Measurements from ENCODE around the gene HAO2. TPM values are rescaled to one million over a fixed set of nuclear protein-coding genes. Genes with fewer than 3 reads are reported as not detected.

The HAO2 gene
- total RNA-seq, 1 experiment from 2014 or later, result not detected

DNA sequence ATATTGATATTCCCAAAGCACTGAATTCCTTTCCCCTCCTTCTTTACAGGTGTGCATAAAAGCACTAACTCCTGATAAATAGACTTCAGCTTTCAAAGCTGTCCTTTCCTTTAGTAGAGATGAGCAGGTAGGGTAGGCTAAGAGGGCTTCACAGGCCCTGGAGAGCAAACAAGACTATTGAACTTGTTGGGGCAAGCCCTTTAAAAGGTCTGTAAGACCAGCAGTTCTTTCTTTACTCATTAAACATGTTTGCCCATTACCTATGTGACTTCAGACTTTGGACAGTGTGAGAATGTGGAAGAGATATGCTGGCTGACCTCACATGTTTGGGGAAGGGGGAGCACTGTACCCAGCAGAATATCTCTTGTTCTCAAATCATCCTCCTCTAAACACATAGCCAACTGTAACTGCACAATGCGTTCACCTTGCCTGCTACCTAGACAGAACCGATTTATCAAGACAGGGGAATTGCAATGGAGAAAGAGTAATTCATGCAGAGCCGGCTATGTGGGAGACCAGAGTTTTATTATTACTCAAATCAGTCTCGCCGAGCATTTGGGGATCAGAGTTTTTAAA is 27.1 kb upstream of the HAO2 start:
- H3K4me1 ChIP-seq (ENCODE audit: insufficient read depth, low read length, poor library complexity, severe bottlenecking), result no peaks in the 10 kb centered on the region
- DNase-seq (ENCODE audit: low spot score), result no peak
- no peaks in the 10 kb centered on the region for H3K27me3 ChIP-seq (replicated peaks; ENCODE audit: insufficient read depth, low read depth, low read length, poor library complexity)
- intact Hi-C loops (cut with micrococcal nuclease; ENCODE audit: unreplicated experiment), result no loop called here
- BruUV-seq (replicated peaks), result no TSS peak
- no peak overlapping the region for H3K4me3 ChIP-seq (ENCODE audit: low read depth, low read length, poor library complexity, severe bottlenecking)
- TF ChIP-seq, protein P1, sequence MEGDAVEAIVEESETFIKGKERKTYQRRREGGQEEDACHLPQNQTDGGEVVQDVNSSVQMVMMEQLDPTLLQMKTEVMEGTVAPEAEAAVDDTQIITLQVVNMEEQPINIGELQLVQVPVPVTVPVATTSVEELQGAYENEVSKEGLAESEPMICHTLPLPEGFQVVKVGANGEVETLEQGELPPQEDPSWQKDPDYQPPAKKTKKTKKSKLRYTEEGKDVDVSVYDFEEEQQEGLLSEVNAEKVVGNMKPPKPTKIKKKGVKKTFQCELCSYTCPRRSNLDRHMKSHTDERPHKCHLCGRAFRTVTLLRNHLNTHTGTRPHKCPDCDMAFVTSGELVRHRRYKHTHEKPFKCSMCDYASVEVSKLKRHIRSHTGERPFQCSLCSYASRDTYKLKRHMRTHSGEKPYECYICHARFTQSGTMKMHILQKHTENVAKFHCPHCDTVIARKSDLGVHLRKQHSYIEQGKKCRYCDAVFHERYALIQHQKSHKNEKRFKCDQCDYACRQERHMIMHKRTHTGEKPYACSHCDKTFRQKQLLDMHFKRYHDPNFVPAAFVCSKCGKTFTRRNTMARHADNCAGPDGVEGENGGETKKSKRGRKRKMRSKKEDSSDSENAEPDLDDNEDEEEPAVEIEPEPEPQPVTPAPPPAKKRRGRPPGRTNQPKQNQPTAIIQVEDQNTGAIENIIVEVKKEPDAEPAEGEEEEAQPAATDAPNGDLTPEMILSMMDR (conservative IDR thresholded peaks at IDR 0.05; ENCODE audit: low read depth, low read length), result no peak
- TF ChIP-seq EZH2 (IDR thresholded peaks at IDR 0.05; ENCODE audit: borderline replicate concordance, low read depth, low read length, poor library complexity, severe bottlenecking), result no peak
- H3K27ac ChIP-seq (ENCODE audit: low read depth, low read length, poor library complexity, severe bottlenecking), result no peak overlapping the region
- CTCF ChIA-PET, result no interaction called here
- H3K36me3 ChIP-seq (ENCODE audit: insufficient read depth, low read length, poor library complexity, severe bottlenecking), result no peaks in the 10 kb centered on the region
- POLR2A ChIA-PET (ENCODE audit: low non-redundant PET), result no interaction called here
- H3K9me3 ChIP-seq (ENCODE audit: low read depth, low read length, poor library complexity, severe bottlenecking), result no peaks in the 10 kb centered on the region

- intact Hi-C loops (cut with micrococcal nuclease; ENCODE audit: unreplicated experiment), result no loop called here
- ChIA-PET CTCF (no interaction called here), POLR2A (ENCODE audit: low non-redundant PET) (no interaction called here)
- Histone ChIP-seq H3K4me1 (ENCODE audit: insufficient read depth, low read length, poor library complexity, severe bottlenecking) (no peaks in the 10 kb centered on the region), H3K27ac (ENCODE audit: low read depth, low read length, poor library complexity, severe bottlenecking) (no peak overlapping the region), H3K9me3 (ENCODE audit: low read depth, low read length, poor library complexity, severe bottlenecking) (no peaks in the 10 kb centered on the region), H3K36me3 (ENCODE audit: insufficient read depth, low read length, poor library complexity, severe bottlenecking) (no peaks in the 10 kb centered on the region), H3K27me3 (replicated peaks; ENCODE audit: insufficient read depth, low read depth, low read length, poor library complexity) (no peaks in the 10 kb centered on the region), H3K4me3 (ENCODE audit: low read depth, low read length, poor library complexity, severe bottlenecking) (no peak overlapping the region)
- no TSS peak for BruUV-seq (replicated peaks)
- TF ChIP-seq, protein P1 (conservative IDR thresholded peaks at IDR 0.05; ENCODE audit: low read depth, low read length), result no peak
- no peak for TF ChIP-seq EZH2 (IDR thresholded peaks at IDR 0.05; ENCODE audit: borderline replicate concordance, low read depth, low read length, poor library complexity, severe bottlenecking)
- no peak for DNase-seq (ENCODE audit: low spot score)
Measured at GRCh38 chr1:119345398-119345797, 23.2 kb upstream of the HAO2 start.

- POLR2A ChIA-PET (ENCODE audit: low non-redundant PET), result no interaction called here
Measured at GRCh38 chr1:119347858-119348257, 20.7 kb upstream of the HAO2 start.

More at GRCh38 chr1:119347858-119348257, 20.7 kb upstream of the HAO2 start:
- no peaks in the 10 kb centered on the region for H3K9me3 ChIP-seq (ENCODE audit: low read depth, low read length, poor library complexity, severe bottlenecking)
- no peak overlapping the region for H3K4me3 ChIP-seq (ENCODE audit: low read depth, low read length, poor library complexity, severe bottlenecking)
- no peak for DNase-seq (ENCODE audit: low spot score)
- TF ChIP-seq EZH2 (IDR thresholded peaks at IDR 0.05; ENCODE audit: borderline replicate concordance, low read depth, low read length, poor library complexity, severe bottlenecking), result no peak
- TF ChIP-seq, protein P1 (conservative IDR thresholded peaks at IDR 0.05; ENCODE audit: low read depth, low read length), result no peak
- no peak overlapping the region for H3K27ac ChIP-seq (ENCODE audit: low read depth, low read length, poor library complexity, severe bottlenecking)
- H3K27me3 ChIP-seq (replicated peaks; ENCODE audit: insufficient read depth, low read depth, low read length, poor library complexity), result no peaks in the 10 kb centered on the region
- intact Hi-C loops (cut with micrococcal nuclease; ENCODE audit: unreplicated experiment), result no loop called here
- H3K36me3 ChIP-seq (ENCODE audit: insufficient read depth, low read length, poor library complexity, severe bottlenecking), result no peaks in the 10 kb centered on the region
- no peaks in the 10 kb centered on the region for H3K4me1 ChIP-seq (ENCODE audit: insufficient read depth, low read length, poor library complexity, severe bottlenecking)
- CTCF ChIA-PET, result no interaction called here
- BruUV-seq (replicated peaks), result no TSS peak
